GM19328 (cell line): ENCODE data around the gene GET3.

ENCODE experiments used
- ATAC-seq: cut with Tn5 transposase; IDR thresholded peaks from one replicate; pipeline ENCODE4 v1.9.1; 2021; ENCODE audit warnings: mild to moderate bottlenecking, moderate library complexity; ENCODE audit not compliant: unreplicated experiment

The GET3 gene

GRCh38 chr19:12778017-12778904, 41.0 kb downstream of the GET3 start:
- no peak for ATAC-seq

GRCh38 chr19:12778905-12779161, 41.5 kb downstream of the GET3 start:
- no peak for ATAC-seq

DNA sequence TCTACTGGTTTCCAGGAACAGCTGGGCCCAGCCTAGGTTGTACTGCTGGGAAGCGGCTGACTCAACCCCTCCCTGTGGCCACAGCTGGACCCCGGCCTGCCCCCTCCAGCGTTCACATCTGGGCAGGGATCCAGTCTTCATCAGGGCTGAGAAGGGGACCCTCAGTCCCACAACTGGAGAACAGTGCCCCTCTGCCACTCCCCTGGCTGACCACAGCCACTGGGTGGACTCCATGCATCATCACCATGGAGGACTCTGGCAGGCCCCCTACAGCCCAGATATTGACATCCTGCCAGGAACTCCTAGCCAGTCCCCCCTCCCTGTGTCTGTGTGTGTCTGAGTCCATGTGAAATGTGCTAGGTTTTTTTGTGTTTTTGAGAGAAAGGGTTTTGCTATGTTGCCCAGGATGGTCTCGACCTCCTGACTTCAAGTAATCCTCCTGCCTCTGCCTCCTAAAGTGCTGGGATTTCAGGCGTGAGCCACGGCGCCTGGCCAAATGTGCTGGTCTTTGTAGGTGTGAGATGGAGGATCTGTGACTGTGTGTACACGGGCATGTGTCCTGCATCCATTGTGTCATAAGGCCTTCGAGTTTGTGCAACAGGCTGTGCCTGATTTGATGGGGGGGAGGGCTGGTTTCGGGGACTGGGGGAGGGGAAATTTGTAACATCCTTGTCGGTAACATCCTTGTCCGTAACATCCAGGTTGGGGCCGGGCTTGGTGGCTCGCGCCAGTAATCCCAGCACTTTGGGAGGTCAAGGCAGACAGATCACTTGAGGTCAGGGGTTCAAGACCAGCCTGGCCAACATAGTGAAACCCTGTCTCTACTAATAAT, 42.1 kb downstream of the GET3 start:
- ATAC-seq: no peak

- no peak for ATAC-seq
Measured at GRCh38 chr19:12782174-12782423, 44.8 kb downstream of the GET3 start.

DNA sequence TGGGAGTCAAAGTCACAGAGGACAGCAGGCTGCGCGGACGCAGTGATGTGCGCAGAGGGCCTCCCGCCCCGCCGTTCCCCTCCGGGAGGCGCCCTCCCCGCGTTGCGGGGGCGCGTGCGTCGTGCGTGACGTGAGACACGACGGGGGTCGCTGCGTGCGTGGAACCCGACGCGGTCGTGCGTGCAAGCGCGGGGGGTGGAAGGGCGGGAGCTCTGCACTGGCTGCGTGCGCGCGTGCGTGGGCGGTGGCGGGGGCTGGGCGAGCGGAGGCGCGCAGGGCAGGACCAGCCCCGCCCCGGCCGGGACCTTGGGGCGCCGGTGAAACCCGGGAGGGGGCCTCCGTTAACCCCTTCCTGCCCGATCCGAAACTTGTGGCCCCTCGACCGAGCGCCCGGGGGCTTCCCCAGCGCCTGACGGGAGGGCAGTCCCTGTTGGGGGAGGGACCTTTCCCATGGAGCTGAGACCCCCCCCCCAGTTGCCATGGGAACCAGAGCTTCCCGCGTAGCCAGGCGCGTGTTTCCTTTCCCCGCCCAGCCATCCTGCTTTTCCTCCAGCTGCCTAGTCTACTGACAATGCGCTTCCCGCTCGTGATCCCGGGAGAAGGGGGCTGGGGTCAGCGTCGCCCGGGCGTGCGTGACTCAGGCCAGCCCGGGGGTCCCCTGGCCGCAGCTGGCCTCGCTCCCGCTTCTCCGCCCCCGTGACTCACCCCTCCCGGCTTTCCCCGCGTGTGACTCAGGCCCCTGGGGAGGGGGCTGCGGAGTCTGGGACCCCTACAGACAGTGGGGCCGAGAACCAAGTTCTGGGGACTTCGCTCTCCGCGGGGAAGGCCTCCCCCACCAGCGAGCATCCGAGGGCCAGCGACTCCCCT, 45.4 kb downstream of the GET3 start:
- no peak for ATAC-seq

DNA sequence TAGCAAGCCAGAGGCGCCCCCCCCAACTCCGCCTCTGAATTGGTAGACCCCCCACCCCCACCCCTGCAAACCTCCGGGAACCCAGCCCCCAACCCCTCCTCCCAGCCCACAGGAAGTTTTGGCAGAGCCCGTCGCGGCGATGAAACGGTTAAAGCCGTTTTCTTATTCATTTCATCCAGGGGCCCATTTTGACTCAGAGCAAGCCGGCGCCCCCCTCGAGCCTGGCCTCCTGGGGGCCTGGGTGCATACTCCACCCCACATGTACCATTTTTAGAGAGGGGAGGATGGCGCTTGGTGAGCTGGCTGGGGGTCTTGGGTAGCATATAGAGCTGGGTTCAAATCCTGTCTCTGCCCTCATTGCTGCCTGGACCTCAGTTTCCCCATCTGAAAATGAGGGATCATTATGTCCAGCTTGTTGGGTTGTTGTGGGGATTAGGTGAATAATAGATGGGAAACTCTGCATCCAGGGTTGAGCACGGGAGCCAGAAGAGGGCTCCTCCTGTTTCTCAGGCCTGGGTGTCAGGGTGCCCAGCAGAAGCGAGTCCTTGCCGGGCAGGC, 46.1 kb downstream of the GET3 start:
- no peak for ATAC-seq

DNA sequence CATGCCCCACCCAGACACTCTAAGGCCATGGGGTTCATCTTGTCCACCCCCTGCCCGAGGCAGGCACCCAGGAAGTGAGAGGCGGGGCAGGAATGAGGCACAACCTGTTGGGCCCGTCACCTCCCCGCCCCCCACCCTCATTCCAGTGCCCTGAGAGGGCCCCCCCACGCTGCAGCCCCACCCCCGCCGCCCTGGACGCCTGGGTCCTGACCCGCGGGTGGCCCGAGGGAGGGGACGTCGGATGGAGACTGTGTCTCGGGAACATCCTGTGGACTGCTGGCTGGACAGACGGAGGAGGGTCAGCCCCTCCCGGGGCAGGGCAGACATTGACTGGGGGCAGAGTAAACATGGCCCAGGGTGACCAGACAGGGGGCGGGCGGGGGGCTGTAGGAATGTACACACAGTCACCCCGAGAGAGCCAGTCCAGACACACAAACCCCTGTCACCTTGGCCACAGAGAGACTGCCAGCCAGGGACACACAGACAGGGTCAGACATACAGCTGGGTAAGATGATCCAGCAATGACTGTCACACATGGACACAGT, 46.6 kb downstream of the GET3 start:
- ATAC-seq: no peak

GRCh38 chr19:12784394-12784870, 47.1 kb downstream of the GET3 start:
- ATAC-seq: no peak

DNA sequence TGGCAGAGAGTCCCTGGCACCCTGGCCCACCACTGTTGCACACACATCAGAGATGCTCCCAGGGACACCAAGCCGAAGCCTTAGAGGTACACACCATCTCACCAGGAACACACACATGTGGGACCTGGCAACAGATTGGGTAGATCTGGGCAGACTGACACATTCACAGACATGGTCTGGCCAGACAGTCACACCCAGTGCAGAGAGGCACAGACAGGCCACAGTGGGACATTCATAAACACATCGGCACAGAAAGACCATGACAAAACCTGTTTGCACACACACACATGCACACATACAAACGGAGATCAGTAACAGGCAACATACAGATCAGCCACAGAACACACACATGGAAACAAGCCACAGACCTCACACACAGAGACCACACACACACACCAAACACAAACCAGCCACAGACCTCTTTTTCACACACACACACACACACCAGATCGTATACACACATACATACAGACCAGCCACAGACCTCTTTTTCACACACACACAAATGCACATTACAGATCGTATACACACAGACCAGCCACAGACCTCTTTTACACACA, 47.7 kb downstream of the GET3 start:
- ATAC-seq: no peak

DNA sequence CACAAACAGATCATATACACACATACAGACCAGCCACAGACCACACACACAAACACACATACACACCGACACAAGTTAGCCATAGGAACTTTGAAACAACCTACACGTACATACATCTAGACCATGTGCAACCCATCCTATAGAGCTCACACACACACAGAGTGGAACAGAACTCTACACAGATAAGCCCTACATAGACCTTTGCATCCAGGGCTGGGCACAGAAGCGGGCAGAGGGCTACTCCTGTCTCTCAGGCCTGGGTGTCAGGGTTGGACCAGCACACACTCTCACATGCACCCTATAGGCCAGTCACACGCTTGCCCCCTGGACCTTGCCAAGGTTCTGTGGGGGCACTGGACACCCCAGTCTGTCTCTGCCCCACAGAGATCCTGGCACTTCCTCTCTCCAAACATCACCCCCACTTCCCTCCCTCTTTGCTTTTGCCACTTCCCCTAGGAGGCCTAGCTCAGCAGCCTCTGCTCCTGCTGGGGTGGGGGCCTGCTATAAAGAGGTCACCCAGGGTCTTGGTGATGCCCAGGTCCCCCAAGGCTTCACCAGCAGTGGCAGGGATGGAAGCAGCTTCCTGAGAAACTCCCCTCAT, 48.2 kb downstream of the GET3 start:
- no peak for ATAC-seq

DNA sequence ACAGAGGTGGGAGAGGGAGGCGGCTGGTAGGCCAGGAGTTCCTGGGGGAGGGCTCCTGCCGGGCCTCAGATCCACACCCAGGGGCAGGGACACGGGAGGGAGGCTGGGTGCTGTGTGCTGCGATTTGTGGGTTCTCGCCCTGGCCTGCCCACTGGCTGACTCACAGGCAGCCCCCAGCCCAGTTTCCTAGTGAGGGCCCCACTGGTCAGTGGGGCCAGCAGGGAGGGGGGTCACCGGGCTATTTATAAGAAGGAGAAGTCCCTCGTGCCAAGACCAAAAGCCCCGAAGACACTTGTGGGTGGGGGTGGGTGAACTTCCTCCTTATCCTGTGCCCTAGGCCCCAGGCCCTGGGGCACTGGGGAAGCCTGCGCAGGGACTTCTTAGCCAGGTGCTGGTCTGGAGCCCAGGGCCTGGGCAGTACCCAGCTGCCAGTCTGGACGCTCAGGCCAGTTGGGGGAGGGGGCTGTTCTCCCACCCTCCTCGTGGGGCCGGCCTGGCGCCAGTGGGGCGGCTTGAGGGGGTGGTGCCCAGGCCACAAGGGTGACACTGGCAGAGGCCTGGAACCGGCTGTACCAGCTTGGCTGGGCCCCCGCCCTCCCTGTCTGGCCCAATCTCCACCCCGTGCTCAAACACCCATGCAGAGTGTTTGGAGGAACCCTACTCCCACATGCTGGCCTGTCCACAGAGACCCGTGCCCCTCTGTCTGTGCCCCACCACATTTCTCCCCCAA, 49.0 kb downstream of the GET3 start:
- no peak for ATAC-seq

- ATAC-seq: no peak
Measured at GRCh38 chr19:12786952-12787351, 49.7 kb downstream of the GET3 start.

DNA sequence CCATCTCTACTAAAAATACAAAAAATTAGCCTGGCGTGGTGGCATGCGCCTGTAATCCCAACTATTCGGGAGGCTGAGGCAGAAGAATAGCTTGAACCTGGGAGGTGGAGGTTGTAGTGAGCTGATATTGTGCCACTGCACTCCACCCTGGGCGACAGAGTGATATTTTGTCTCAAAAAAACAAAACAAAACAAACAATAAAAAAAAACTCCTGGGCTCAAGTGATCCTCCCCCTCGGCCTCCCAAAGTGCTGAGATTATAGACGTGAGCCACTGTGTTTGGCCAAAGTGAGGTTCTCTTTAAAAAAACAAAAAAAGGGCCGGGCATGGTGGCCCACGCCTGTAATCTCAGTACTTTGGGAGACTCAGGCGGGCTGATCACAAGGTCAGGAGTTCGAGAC, 50.2 kb downstream of the GET3 start:
- ATAC-seq: no peak

DNA sequence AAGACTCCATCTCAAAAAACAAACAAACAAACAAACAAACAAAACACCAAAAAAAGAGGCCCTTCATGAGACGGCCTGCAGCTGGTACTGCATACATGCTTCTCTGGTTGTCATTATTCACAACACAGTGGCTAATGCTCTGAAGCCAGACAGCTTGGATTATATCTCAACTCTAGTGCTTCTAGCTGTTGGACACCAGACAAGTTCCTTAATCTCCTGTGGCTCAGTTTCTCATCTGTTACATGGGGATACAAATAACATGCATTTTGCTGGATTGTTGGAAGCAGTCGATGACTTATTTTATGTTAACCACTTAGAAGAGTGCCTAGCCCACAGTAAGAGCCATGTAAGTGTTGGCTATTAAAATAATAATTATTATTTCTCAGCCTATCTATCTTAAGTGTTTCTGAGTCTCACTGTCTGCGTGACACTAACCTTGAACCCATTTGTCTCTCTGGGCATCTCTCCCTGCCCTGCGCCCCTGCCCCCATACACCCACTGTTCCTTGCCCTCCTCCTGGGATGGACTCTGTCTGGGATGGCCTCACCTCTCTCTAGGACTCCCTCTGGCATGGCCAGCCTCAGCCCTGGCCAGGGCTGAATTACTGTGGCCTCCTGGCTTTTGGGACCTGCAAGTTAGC, 50.9 kb downstream of the GET3 start:
- ATAC-seq: no peak

DNA sequence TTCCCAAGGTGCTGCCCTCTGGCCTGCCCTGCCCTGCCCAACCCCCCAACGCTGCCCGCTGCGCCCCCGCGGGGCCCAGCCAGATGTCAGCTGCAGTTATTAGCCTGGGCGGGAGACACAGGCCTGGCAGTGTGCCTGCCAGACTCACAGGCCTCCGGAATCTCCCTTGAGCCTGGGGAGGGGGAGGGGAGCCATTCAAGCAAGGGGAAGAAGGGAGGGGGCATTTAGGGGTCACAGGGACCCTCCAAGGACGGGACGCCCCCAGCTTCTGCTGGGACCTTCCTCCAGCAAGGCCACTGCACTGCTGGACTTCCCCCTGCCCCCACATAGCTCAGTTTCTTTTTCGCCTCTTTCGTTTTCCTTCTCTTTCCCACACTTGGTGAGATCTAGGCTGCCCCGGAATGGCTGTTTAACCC, 51.4 kb downstream of the GET3 start:
- ATAC-seq: no peak

GRCh38 chr19:12789098-12789903, 52.0 kb downstream of the GET3 start:
- peak; percentile 0 for ATAC-seq

- peak; percentile 42 for ATAC-seq
Measured at GRCh38 chr19:12789904-12790619, 52.8 kb downstream of the GET3 start.
